ENCODE data around the gene SPIRE1. TPM values are rescaled to one million over a fixed set of nuclear protein-coding genes. Genes with fewer than 3 reads are reported as not detected.

The SPIRE1 gene
- total RNA-seq, 4 donors from 2014 or later, result 1.9 to 25.3 (median 13.4) TPM

- no peaks in the 10 kb centered on the region for H3K9me3 ChIP-seq
- H3K36me3 ChIP-seq, result no peaks in the 10 kb centered on the region
- H3K27me3 ChIP-seq, result no peaks in the 10 kb centered on the region
- H3K27ac ChIP-seq, result no peak overlapping the region
- intact Hi-C loops (cut with DNase I), result no loop called here
- DNase-seq, result no peak
- no peak overlapping the region for H3K4me3 ChIP-seq
- TF ChIP-seq POLR2A (IDR thresholded peaks at IDR 0.05), result no peak
- WGBS, 2 donors, result 49 to 62% methylated on average over 2 to 3 of the region's 3 CpGs
- peaks cover 0 to 6% (median 0%) of the 10 kb centered on the region in 3 donors for H3K4me1 ChIP-seq
Observed at GRCh38 chr18:12599966-12600365, 57.9 kb downstream of the SPIRE1 start.

DNA sequence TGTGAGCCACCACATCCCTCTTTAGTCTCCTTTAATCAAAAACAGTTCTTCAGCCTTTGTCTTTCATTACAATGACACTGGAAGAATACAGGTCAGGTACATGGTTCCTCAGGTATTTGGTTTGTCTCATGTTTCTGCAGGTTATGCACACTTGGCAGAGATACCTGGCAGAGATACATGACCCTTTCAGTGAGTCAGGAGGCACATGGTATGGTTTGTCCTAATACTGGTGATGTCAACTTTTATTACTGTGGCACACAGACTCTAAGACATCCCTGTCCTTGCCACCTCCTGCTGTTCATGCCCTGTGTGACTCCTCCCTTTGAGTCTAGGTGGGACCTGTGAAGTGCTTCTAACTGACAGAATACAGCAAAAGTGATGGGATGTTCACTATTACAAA is 58.4 kb downstream of the SPIRE1 start:
- Histone ChIP-seq H3K4me3 (no peak overlapping the region), H3K27me3 (no peaks in the 10 kb centered on the region), H3K27ac (no peak overlapping the region), H3K36me3 (no peaks in the 10 kb centered on the region), H3K9me3 (no peaks in the 10 kb centered on the region), H3K4me1 (peaks cover 0 to 6% (median 0%) of the 10 kb centered on the region in 3 donors)
- no peak for DNase-seq
- intact Hi-C loops (cut with DNase I), result no loop called here
- TF ChIP-seq CTCF (IDR thresholded peaks at IDR 0.05) (no peak), POLR2A (IDR thresholded peaks at IDR 0.05) (no peak)

- Histone ChIP-seq H3K36me3 (no peaks in the 10 kb centered on the region), H3K27ac (no peak overlapping the region), H3K4me3 (no peak overlapping the region), H3K27me3 (no peaks in the 10 kb centered on the region), H3K9me3 (no peaks in the 10 kb centered on the region), H3K4me1 (peaks cover 0 to 6% (median 0%) of the 10 kb centered on the region in 3 donors)
- no peak for DNase-seq
- WGBS, 2 donors, result 55 to 63% methylated on average over 3 of the region's 3 CpGs
- intact Hi-C loops (cut with DNase I), result no loop called here
- TF ChIP-seq CTCF (IDR thresholded peaks at IDR 0.05) (no peak), POLR2A (IDR thresholded peaks at IDR 0.05) (no peak)
Observed at GRCh38 chr18:12598181-12598930, 59.6 kb downstream of the SPIRE1 start.

DNA sequence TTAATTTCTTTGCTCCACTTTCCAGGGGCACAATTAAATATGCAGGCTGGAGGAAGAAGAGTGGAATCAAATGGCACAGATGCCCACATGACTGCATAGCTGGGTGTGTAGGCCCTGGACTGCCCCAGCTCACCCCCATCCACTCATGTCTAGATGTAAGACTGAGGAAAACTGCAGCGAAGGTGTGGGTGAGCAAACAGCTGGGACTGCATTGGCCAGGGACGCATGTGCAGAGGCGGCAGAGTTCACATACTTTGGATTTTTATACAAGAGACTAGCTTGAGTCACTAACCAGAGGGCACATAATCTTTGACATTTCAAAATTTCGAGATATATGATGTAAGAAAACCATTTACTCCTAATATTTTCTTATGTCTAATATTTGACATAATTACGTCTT is 60.1 kb downstream of the SPIRE1 start:
- Histone ChIP-seq H3K4me1 (peaks cover 0 to 6% (median 0%) of the 10 kb centered on the region in 3 donors), H3K27me3 (no peaks in the 10 kb centered on the region), H3K27ac (no peak overlapping the region), H3K36me3 (no peaks in the 10 kb centered on the region), H3K4me3 (no peak overlapping the region), H3K9me3 (no peaks in the 10 kb centered on the region)
- TF ChIP-seq POLR2A (IDR thresholded peaks at IDR 0.05) (no peak), CTCF (IDR thresholded peaks at IDR 0.05) (no peak)
- WGBS, 2 donors, result 46 to 60% methylated on average over 5 of the region's 5 CpGs
- intact Hi-C loops (cut with DNase I), result no loop called here
- no peak for DNase-seq

GRCh38 chr18:12595571-12596255 is 62.2 kb downstream of the SPIRE1 start:
- TF ChIP-seq POLR2A (IDR thresholded peaks at IDR 0.05) (no peak), CTCF (IDR thresholded peaks at IDR 0.05) (no peak)
- Histone ChIP-seq H3K27ac (no peak overlapping the region), H3K4me3 (no peak overlapping the region), H3K4me1 (peaks cover 0 to 6% (median 0%) of the 10 kb centered on the region in 3 donors), H3K27me3 (no peaks in the 10 kb centered on the region), H3K9me3 (no peaks in the 10 kb centered on the region), H3K36me3 (no peaks in the 10 kb centered on the region)
- DNase-seq, result no peak
- intact Hi-C loops (cut with DNase I), result no loop called here

Data from esophagus squamous epithelium (tissue), 5 donors.